ENCODE results near the gene AP1G2. TPM values are rescaled to one million over a fixed set of nuclear protein-coding genes. Genes with fewer than 3 reads are reported as not detected.

Gene AP1G2
- total RNA-seq, 1 donor from 2014 or later = 156 TPM

DNA sequence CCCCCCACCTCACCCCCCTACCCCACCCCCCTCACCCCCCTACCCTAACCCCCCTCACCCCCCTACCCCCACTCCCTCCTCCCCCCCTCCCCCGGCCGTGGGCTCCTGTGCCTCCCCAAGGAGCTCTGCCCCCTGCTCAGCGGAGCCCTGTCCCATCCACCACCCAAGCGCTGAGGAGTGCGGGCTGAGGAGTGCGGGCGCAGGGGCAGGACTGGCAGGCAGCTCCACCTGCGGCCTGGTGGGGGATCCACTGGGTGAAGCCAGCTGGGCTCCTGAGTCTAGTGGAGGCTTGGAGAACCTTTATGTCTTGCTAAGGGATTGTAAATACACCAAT lies 13.3 kb upstream of the AP1G2 start:
- no peaks in the 10 kb centered on the region for H3K9me3 Mint-ChIP-seq
- TF ChIP-seq, protein P1, sequence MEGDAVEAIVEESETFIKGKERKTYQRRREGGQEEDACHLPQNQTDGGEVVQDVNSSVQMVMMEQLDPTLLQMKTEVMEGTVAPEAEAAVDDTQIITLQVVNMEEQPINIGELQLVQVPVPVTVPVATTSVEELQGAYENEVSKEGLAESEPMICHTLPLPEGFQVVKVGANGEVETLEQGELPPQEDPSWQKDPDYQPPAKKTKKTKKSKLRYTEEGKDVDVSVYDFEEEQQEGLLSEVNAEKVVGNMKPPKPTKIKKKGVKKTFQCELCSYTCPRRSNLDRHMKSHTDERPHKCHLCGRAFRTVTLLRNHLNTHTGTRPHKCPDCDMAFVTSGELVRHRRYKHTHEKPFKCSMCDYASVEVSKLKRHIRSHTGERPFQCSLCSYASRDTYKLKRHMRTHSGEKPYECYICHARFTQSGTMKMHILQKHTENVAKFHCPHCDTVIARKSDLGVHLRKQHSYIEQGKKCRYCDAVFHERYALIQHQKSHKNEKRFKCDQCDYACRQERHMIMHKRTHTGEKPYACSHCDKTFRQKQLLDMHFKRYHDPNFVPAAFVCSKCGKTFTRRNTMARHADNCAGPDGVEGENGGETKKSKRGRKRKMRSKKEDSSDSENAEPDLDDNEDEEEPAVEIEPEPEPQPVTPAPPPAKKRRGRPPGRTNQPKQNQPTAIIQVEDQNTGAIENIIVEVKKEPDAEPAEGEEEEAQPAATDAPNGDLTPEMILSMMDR (conservative IDR thresholded peaks at IDR 0.05) = no peak
- no peak overlapping the region for H3K4me3 Mint-ChIP-seq
- H3K27ac Mint-ChIP-seq = no peak overlapping the region
- no peaks in the 10 kb centered on the region for H3K4me1 Mint-ChIP-seq (ENCODE audit: unreplicated experiment)
- peaks cover 66% of the 10 kb centered on the region for H3K27me3 Mint-ChIP-seq
- DNase-seq (ENCODE audit: extremely low spot score, unreplicated experiment) = no peak
- peaks cover 3% of the 10 kb centered on the region for H3K36me3 Mint-ChIP-seq

DNA sequence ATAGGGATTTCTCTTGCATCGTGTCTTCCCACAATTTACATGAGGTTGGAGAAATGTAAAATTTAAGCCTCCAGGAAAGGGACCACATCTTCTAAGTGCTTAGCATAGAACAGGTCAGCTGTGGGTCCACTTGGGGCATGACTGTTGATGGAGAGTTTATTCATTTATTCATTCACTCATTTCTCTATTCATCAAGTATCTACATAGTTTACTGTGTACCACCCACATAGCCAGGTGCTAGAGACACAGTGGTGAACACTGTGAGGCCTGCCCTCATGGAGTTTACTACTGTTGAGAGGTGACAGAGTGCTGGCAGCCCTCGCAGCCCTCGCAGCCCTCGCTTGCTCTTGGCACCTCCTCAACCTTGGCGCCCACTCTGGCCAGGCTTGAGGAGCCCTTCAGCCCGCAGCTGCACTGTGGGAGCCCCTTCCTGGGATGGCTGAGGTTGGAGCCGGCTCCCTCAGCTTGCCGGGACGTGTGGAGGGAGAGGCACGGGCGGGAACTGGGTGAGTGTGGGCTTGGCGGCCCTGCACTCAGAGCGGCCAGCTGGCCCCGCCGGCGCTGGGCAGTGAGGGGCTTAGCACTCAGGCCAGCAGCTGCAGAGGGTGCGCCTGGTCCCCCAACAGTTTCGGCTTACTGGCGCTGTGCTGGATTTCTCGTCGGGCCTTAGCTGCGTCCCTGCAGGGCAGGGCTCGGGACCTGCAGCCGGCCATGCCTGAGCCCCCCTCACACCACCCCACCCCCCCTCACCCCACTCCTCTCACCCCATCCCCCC lies 12.7 kb upstream of the AP1G2 start:
- Mint-ChIP-seq H3K4me1 (ENCODE audit: unreplicated experiment) (no peaks in the 10 kb centered on the region), H3K9me3 (no peaks in the 10 kb centered on the region), H3K27ac (no peak overlapping the region), H3K27me3 (peaks cover 65% of the 10 kb centered on the region), H3K4me3 (no peak overlapping the region), H3K36me3 (no peaks in the 10 kb centered on the region)
- peak; percentile 65 for DNase-seq (ENCODE audit: extremely low spot score, unreplicated experiment)
- TF ChIP-seq, protein P1 (conservative IDR thresholded peaks at IDR 0.05) = no peak

DNA sequence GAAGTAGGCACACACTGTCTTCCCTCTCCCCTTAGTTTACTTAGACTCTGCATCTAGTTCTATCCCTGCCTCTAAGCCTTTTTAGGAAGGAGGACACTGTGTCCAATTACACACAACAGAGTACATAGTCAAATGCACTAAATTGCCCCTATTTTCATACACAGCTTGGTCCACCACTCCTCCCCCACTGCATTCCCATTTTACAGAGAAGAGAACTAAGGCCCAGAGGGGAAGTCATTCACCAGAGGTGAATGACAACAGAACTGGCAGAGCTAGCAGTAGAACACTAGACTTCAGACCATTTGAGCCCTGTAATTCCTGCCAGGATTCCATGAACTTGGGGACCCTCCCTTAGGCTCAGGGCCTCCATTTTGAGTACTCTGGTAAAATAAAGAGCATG lies 12.1 kb upstream of the AP1G2 start:
- Mint-ChIP-seq H3K36me3 (no peaks in the 10 kb centered on the region), H3K27ac (no peak overlapping the region), H3K9me3 (no peaks in the 10 kb centered on the region), H3K4me1 (ENCODE audit: unreplicated experiment) (no peaks in the 10 kb centered on the region), H3K4me3 (no peak overlapping the region), H3K27me3 (peaks cover 71% of the 10 kb centered on the region)
- DNase-seq (ENCODE audit: extremely low spot score, unreplicated experiment) = no peak
- TF ChIP-seq, protein P1 (conservative IDR thresholded peaks at IDR 0.05) = no peak

DNA sequence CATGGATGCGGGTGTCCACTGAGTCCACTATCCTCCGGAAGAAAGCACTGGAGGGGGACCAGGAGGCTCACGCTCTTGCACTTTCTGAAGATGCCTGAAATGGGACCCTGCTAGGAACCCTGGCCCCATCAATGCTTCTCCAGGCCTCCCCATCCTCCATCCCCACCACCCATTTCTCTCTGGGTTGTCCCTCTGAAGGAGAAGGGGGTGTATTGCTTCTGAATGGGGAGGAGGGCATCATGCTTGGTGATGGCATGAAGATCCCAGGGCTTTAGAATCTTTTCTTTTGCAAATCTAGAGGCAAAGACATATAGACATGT lies 11.7 kb upstream of the AP1G2 start:
- Mint-ChIP-seq H3K4me3 (no peak overlapping the region), H3K27me3 (peaks cover 76% of the 10 kb centered on the region)

DNA sequence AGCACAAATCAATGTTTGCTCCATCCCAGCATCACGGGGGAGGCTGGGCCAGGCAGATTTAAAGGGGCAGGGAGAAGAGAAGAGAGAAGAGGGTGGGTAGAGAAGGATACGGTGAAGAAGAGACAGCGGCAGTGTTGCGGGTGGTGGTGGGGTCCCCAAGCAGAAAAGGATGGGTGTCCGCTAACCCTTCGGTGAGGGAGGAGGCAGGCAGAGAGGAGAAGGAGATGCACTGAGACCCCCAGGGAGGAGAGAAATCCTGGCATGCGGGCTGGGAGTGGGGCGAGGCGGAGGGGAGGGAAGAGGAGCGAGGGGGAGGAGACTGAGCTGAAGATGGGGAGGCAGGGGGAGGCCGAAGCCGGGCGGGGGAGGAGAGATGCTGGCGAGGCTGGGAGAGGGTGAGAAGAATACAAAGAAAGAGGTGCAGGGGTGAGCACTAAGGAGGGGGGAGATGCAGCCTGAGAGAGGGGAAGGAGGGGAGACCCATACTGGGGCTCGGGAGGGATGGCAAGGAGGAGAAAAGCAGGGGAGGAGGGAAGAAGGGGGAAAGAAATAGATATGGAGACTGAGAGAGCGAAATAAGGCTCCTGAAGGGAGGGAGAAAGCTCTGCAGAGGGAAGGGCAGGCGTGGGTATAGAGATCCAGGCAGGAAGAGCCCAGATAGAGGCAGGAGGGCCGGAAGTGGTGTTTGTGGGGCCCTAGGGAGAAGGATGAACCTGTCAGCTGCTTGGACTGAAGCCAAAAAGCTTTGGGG lies 11.1 kb upstream of the AP1G2 start, which contains the start of gene JPH4:
Gene JPH4, minus strand, starts transcription at position 231 of the 751 bp plus-strand sequence. CDS start 1,337 bp downstream, outside the sequence.
- H3K4me3 Mint-ChIP-seq = peak within 1 kb of the TSS; percentile 82
- no peak within 1 kb of the TSS for H3K27ac Mint-ChIP-seq
- peak; percentile 66 for DNase-seq (ENCODE audit: extremely low spot score, unreplicated experiment)
- H3K9me3 Mint-ChIP-seq = no peaks in the 10 kb centered on the region
- no peaks in the 10 kb centered on the region for H3K36me3 Mint-ChIP-seq
- H3K4me1 Mint-ChIP-seq (ENCODE audit: unreplicated experiment) = no peaks in the 10 kb centered on the region
- peaks cover 77% of the 10 kb centered on the region for H3K27me3 Mint-ChIP-seq
- TF ChIP-seq, protein P1 (conservative IDR thresholded peaks at IDR 0.05) = no peak

More for the DNA sequence above, 11.7 kb upstream of the AP1G2 start:
- H3K4me1 Mint-ChIP-seq (ENCODE audit: unreplicated experiment) = no peaks in the 10 kb centered on the region
- TF ChIP-seq, protein P1 (conservative IDR thresholded peaks at IDR 0.05) = no peak
- H3K36me3 Mint-ChIP-seq = no peaks in the 10 kb centered on the region
- peak; percentile 59 for DNase-seq (ENCODE audit: extremely low spot score, unreplicated experiment)
- H3K27ac Mint-ChIP-seq = no peak overlapping the region
- H3K9me3 Mint-ChIP-seq = no peaks in the 10 kb centered on the region

Measured in type B pancreatic cell (in vitro differentiated cells).